H9 (cell line): ENCODE results near the gene CHRM5. TPM values are rescaled to one million over a fixed set of nuclear protein-coding genes. Genes with fewer than 3 reads are reported as not detected.

Experiments
- DNase-seq: peaks from one replicate; pipeline ENCODE4 v3.0.0-alpha.2; 2017
- H2AFZ ChIP-seq: one replicate; pipeline ENCODE4 v1.6.1; 2013; ENCODE audit warnings: mild to moderate bottlenecking, low read length, control low read depth, moderate library complexity
- H2AK5ac ChIP-seq: 2 replicates; pipeline ENCODE4 v1.6.1; 2013; ENCODE audit warnings: low read length, control low read depth, mixed read lengths; ENCODE audit not compliant: insufficient read length
- H2BK120ac ChIP-seq: one replicate; pipeline ENCODE4 v1.6.1; 2013; ENCODE audit warnings: low read depth, mild to moderate bottlenecking, low read length, control low read depth, inconsistent platforms; ENCODE audit not compliant: poor library complexity, severe bottlenecking
- H2BK12ac ChIP-seq: 2 replicates; pipeline ENCODE4 v1.6.1; 2013; ENCODE audit warnings: low read length, control low read depth, mixed read lengths, low read depth; ENCODE audit not compliant: insufficient read length
- H2BK15ac ChIP-seq: 2 replicates; pipeline ENCODE4 v1.6.1; 2013; ENCODE audit warnings: low read depth, low read length, control low read depth
- H2BK20ac ChIP-seq: one replicate; pipeline ENCODE4 v1.6.1; 2013; ENCODE audit warnings: low read depth, mild to moderate bottlenecking, low read length, control low read depth, inconsistent platforms; ENCODE audit not compliant: poor library complexity, severe bottlenecking
- H2BK5ac ChIP-seq: 2 replicates; pipeline ENCODE4 v1.6.1; 2013; ENCODE audit warnings: low read length, control low read depth, mixed read lengths; ENCODE audit not compliant: insufficient read length
- H3K14ac ChIP-seq: 2 replicates; pipeline ENCODE4 v1.6.1; 2013; ENCODE audit warnings: low read length, control low read depth; ENCODE audit not compliant: insufficient read depth
- H3K18ac ChIP-seq: 2 replicates; pipeline ENCODE4 v1.6.1; 2013; ENCODE audit warnings: low read depth, mild to moderate bottlenecking, mixed read lengths, low read length, control low read depth; ENCODE audit not compliant: insufficient read length
- H3K23ac ChIP-seq: 2 replicates; pipeline ENCODE4 v1.6.1; 2013; ENCODE audit warnings: low read length, control low read depth, mixed read lengths, low read depth; ENCODE audit not compliant: insufficient read length
- H3K23me2 ChIP-seq: 2 replicates; pipeline ENCODE4 v1.6.1; 2013; ENCODE audit warnings: low read depth, mild to moderate bottlenecking, mixed read lengths, low read length, control low read depth; ENCODE audit not compliant: insufficient read length, poor library complexity, severe bottlenecking
- H3K27ac ChIP-seq: 2 replicates; pipeline ENCODE4 v1.5.1; 2013; ENCODE audit warnings: low read length, control low read depth, mixed read lengths, low read depth; ENCODE audit not compliant: insufficient read length
- H3K27me3 ChIP-seq: 2 replicates; pipeline ENCODE4 v1.6.1; 2013; ENCODE audit warnings: low read length, control low read depth, inconsistent platforms; ENCODE audit not compliant: insufficient read depth
- H3K4ac ChIP-seq: 2 replicates; pipeline ENCODE4 v1.6.1; 2013; ENCODE audit warnings: low read depth, mild to moderate bottlenecking, control low read depth, inconsistent platforms, low read length, moderate library complexity
- H3K4me1 ChIP-seq: 2 replicates; pipeline ENCODE4 v1.6.1; 2013; ENCODE audit warnings: low read length, control low read depth, inconsistent platforms; ENCODE audit not compliant: insufficient read depth
- H3K4me2 ChIP-seq: 2 replicates; pipeline ENCODE4 v1.6.1; 2013; ENCODE audit warnings: low read length, control low read depth, mixed read lengths; ENCODE audit not compliant: insufficient read length, insufficient read depth
- H3K56ac ChIP-seq: 2 replicates; pipeline ENCODE4 v1.6.1; 2013; ENCODE audit warnings: low read depth, mild to moderate bottlenecking, mixed read lengths, low read length, control low read depth; ENCODE audit not compliant: insufficient read length
- H3K79me1 ChIP-seq: 2 replicates; pipeline ENCODE4 v1.6.1; 2013; ENCODE audit warnings: low read depth, mild to moderate bottlenecking, moderate library complexity, low read length, control low read depth, inconsistent platforms; ENCODE audit not compliant: insufficient read depth, poor library complexity, severe bottlenecking
- H3K79me2 ChIP-seq: 2 replicates; pipeline ENCODE4 v1.6.1; 2013; ENCODE audit warnings: low read length, control low read depth, inconsistent platforms; ENCODE audit not compliant: insufficient read depth
- H3K9ac ChIP-seq: 2 replicates; pipeline ENCODE4 v1.6.1; 2013; ENCODE audit warnings: low read length, control low read depth, mixed read lengths; ENCODE audit not compliant: insufficient read length; ENCODE audit errors: extremely low read depth
- H3K9me3 ChIP-seq: one replicate; pipeline ENCODE4 v1.6.1; 2013; ENCODE audit warnings: low read depth, low read length, inconsistent platforms; ENCODE audit not compliant: control insufficient read depth
- H3T11ph ChIP-seq: one replicate; pipeline ENCODE4 v1.6.1; 2013; ENCODE audit warnings: mild to moderate bottlenecking, low read length, control low read depth, inconsistent platforms
- H4K20me1 ChIP-seq: one replicate; pipeline ENCODE4 v1.6.1; 2013; ENCODE audit not compliant: control insufficient read depth, insufficient read length, insufficient read depth
- H4K5ac ChIP-seq: 2 replicates; pipeline ENCODE4 v1.6.1; 2013; ENCODE audit warnings: low read depth, mild to moderate bottlenecking, mixed read lengths, low read length, control low read depth; ENCODE audit not compliant: insufficient read length
- H4K8ac ChIP-seq: replicated peaks from 2 replicates; pipeline ENCODE4 v1.6.1; 2013; ENCODE audit warnings: low read length, control low read depth, mixed read lengths, low read depth; ENCODE audit not compliant: insufficient read length
- H4K91ac ChIP-seq: 2 replicates; pipeline ENCODE4 v1.6.1; 2013; ENCODE audit warnings: low read depth, mild to moderate bottlenecking, moderate library complexity, mixed read lengths, low read length, control low read depth; ENCODE audit not compliant: insufficient read length
- H3K27ac Mint-ChIP-seq, 3 experiments: 2 replicates in 2 of 3; 3 replicates in 1 of 3; pipeline ENCODE4 v1.8.0; 2020 to 2021; ENCODE audit warnings: mixed read lengths in 3 of 3, mild to moderate bottlenecking in 1 of 3, moderate library complexity in 1 of 3
- H3K27me3 Mint-ChIP-seq: 2 replicates; pipeline ENCODE4 v1.8.0; 2021; ENCODE audit warnings: low read depth, mild to moderate bottlenecking, moderate library complexity, mixed read lengths
- H3K36me3 Mint-ChIP-seq, 3 experiments: 2 replicates in 2 of 3; 3 replicates in 1 of 3; pipeline ENCODE4 v1.8.0; 2020 to 2021; ENCODE audit warnings: low read depth in 3 of 3, mixed read lengths in 3 of 3; ENCODE audit not compliant: insufficient read depth in 1 of 3
- H3K4me1 Mint-ChIP-seq, 2 experiments: 2 replicates each; pipeline ENCODE4 v1.8.0; 2020; ENCODE audit warnings: mixed read lengths in 2 of 2
- H3K4me3 Mint-ChIP-seq, 2 experiments: 2 replicates in 1 of 2; 3 replicates in 1 of 2; pipeline ENCODE4 v1.8.0; 2020 to 2021; ENCODE audit warnings: mild to moderate bottlenecking in 2 of 2, mixed read lengths in 2 of 2, moderate library complexity in 1 of 2
- H3K9me3 Mint-ChIP-seq, 2 experiments: 2 replicates in 1 of 2; 3 replicates in 1 of 2; pipeline ENCODE4 v1.8.0; 2020; ENCODE audit warnings: mild to moderate bottlenecking in 2 of 2, mixed read lengths in 2 of 2, moderate library complexity in 1 of 2
- WGBS: extraction: QIAGEN DNeasy Blood & Tissue Kit; methylation state at CpG from one replicate; pipeline ENCODE4 v1.1.7; 2013; ENCODE audit warnings: missing lambda C conversion rate, low lambda C conversion rate, mixed read lengths; ENCODE audit not compliant: insufficient read length; ENCODE audit errors: extremely low coverage; 5-methylcytosine and 5-hydroxymethylcytosine counted together
- total RNA-seq: library from RNA; stranded (reverse); gene quantifications from 2 replicates; pipeline ENCODE4 v1.2.1, GENCODE V29; 2021
- TF ChIP-seq, protein P1 (sequence below): fragments of 200-600 bp; sonication (generic); conservative IDR thresholded peaks from 3 replicates; pipeline ENCODE4 v1.8.0; 2021; ENCODE audit warnings: antibody characterized with exemption, mild to moderate bottlenecking

The CHRM5 gene
- total RNA-seq, 1 experiment from 2014 or later, result not detected

DNA sequence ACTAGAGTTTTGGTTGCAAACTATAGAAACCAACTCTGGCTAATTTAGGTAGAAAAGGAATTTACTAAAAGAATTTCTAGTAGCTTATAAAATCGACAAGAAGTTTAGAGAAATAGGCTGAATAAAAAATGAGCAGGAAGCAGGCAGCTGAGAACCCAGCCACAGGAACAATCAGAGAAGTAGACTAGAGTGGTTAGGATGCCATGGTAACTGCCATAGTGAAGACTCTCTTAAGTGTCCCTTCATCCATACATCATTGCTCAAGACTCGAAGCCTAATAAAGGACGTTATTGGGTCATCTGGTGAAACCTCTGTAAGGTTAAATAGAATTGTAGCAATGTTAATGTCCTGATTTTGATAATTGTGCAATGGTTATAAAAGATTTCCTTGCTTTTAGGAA is 57.0 kb downstream of the CHRM5 start:
- Mint-ChIP-seq H3K36me3 (peaks cover 6 to 26% (median 18%) of the 10 kb centered on the region in 3 experiments), H3K27me3 (no peaks in the 10 kb centered on the region), H3K9me3 (peaks cover 9 to 14% of the 10 kb centered on the region in 2 experiments), H3K4me3 (no peak overlapping the region), H3K4me1 (peaks cover 10 to 12% of the 10 kb centered on the region in 2 experiments), H3K27ac (no peak overlapping the region)
- no CpG with 5 or more reads among the region's 3 CpGs for WGBS
- Histone ChIP-seq H2BK12ac (no peak overlapping the region), H4K8ac (no peak overlapping the region), H3K56ac (no peak overlapping the region), H3K4me2 (no peak overlapping the region), H3T11ph (no peak overlapping the region), H3K27me3 (no peaks in the 10 kb centered on the region), H3K79me2 (no peaks in the 10 kb centered on the region; the same call in 1 of the 2 replicates), H3K79me1 (no peaks in the 10 kb centered on the region), H3K27ac (no peak overlapping the region), H3K4me1 (no peaks in the 10 kb centered on the region), H4K20me1 (no peaks in the 10 kb centered on the region), H3K4ac (no peak overlapping the region), H2BK120ac (no peak overlapping the region), H2AK5ac (no peak overlapping the region), H3K18ac (no peak overlapping the region), H2AFZ (no peak overlapping the region), H2BK5ac (no peak overlapping the region), H2BK15ac (no peak overlapping the region), H3K14ac (no peak overlapping the region), H3K23ac (no peak overlapping the region), H3K9ac (no peak overlapping the region), H4K5ac (no peak overlapping the region), H3K23me2 (no peaks in the 10 kb centered on the region), H4K91ac (no peak overlapping the region), H2BK20ac (no peak overlapping the region), H3K9me3 (no peaks in the 10 kb centered on the region)
- TF ChIP-seq, protein P1, sequence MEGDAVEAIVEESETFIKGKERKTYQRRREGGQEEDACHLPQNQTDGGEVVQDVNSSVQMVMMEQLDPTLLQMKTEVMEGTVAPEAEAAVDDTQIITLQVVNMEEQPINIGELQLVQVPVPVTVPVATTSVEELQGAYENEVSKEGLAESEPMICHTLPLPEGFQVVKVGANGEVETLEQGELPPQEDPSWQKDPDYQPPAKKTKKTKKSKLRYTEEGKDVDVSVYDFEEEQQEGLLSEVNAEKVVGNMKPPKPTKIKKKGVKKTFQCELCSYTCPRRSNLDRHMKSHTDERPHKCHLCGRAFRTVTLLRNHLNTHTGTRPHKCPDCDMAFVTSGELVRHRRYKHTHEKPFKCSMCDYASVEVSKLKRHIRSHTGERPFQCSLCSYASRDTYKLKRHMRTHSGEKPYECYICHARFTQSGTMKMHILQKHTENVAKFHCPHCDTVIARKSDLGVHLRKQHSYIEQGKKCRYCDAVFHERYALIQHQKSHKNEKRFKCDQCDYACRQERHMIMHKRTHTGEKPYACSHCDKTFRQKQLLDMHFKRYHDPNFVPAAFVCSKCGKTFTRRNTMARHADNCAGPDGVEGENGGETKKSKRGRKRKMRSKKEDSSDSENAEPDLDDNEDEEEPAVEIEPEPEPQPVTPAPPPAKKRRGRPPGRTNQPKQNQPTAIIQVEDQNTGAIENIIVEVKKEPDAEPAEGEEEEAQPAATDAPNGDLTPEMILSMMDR, result no peak
- no peak for DNase-seq
